ENCODE measurements around the gene HAGH. TPM values are rescaled to one million over a fixed set of nuclear protein-coding genes. Genes with fewer than 3 reads are reported as not detected.

The HAGH gene
- polyA plus RNA-seq, 4 donors = 49.4 to 167 (median 102) TPM

GRCh38 chr16:1825864-1826690 is 548 bp downstream of the HAGH start:
- FAIRE-seq = no peak
- Histone ChIP-seq H3K9me3 (ENCODE audit: control insufficient read depth in 2 of 2, insufficient read depth in 1 of 2, low read depth in 1 of 2, low read length in 1 of 2) (no peaks in the 10 kb centered on the region), H3K4me3 (ENCODE audit: low read depth in 1 of 3, low read length in 3 of 3) (peak overlapping the region; percentile 54 to 73 (median 72)), H3K27ac (ENCODE audit: low read depth in 1 of 3, low read length in 2 of 3) (peak overlapping the region; percentile 78 to 83 (median 82)), H3K36me3 (ENCODE audit: control insufficient read depth in 3 of 3, insufficient read depth in 2 of 3, low read depth in 1 of 3, low read length in 3 of 3) (peaks cover 0 to 19% (median 0%) of the 10 kb centered on the region in 3 donors), H3K27me3 (ENCODE audit: control insufficient read depth in 3 of 3, insufficient read depth in 3 of 3, low read length in 3 of 3) (no peaks in the 10 kb centered on the region), H3K4me1 (ENCODE audit: control insufficient read depth in 3 of 3, insufficient read depth in 2 of 3, low read depth in 1 of 3, low read length in 2 of 3) (peaks cover 2 to 24% (median 3%) of the 10 kb centered on the region in 3 donors)
- DNase-seq = peak; percentile 73 to 90
- WGBS, 3 donors = 0 to 1% (median 1%) methylated on average over 36 to 96 of the region's 96 CpGs

DNA sequence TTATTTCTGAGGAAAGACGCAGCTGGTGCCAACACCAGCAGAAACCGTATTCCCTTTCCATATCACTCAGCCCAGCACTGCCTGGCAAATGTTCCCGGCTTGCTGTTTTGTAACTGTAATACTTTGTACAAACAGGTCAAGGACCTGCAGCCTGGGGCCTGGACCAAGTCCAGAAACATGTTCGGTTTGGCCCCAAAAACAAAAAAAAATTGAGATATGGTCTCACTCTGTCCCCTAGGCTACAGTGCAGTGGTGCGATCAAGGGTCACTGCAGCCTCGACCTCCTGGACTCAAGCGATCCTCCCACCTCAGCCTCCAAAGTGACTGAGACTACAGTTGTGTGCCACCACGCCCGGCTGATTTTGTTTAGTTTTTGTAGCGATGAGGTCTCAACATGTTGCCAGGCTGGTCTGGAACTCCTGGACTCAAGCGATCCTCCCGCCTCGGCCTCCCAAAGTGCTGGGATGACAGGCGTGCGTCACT is 1.2 kb downstream of the HAGH start:
- FAIRE-seq (no peak), DNase-seq (peak in 1 of 2 donors; percentile 23)
- H3K27me3 ChIP-seq (ENCODE audit: control insufficient read depth in 3 of 3, insufficient read depth in 3 of 3, low read length in 3 of 3) = no peaks in the 10 kb centered on the region
- H3K4me3 ChIP-seq (ENCODE audit: low read depth in 1 of 3, low read length in 3 of 3) = peak overlapping the region in 2 of 3 donors; percentile 54 to 72
- no peaks in the 10 kb centered on the region for H3K9me3 ChIP-seq (ENCODE audit: control insufficient read depth in 2 of 2, insufficient read depth in 1 of 2, low read depth in 1 of 2, low read length in 1 of 2)
- peaks cover 0 to 26% (median 0%) of the 10 kb centered on the region in 3 donors for H3K36me3 ChIP-seq (ENCODE audit: control insufficient read depth in 3 of 3, insufficient read depth in 2 of 3, low read depth in 1 of 3, low read length in 3 of 3)
- WGBS, 3 donors = 32 to 59% (median 33%) methylated on average over 15 of the region's 15 CpGs
- peaks cover 2 to 18% (median 3%) of the 10 kb centered on the region in 3 donors for H3K4me1 ChIP-seq (ENCODE audit: control insufficient read depth in 3 of 3, insufficient read depth in 2 of 3, low read depth in 1 of 3, low read length in 2 of 3)
- peak overlapping the region; percentile 78 to 83 (median 82) for H3K27ac ChIP-seq (ENCODE audit: low read depth in 1 of 3, low read length in 2 of 3)

DNA sequence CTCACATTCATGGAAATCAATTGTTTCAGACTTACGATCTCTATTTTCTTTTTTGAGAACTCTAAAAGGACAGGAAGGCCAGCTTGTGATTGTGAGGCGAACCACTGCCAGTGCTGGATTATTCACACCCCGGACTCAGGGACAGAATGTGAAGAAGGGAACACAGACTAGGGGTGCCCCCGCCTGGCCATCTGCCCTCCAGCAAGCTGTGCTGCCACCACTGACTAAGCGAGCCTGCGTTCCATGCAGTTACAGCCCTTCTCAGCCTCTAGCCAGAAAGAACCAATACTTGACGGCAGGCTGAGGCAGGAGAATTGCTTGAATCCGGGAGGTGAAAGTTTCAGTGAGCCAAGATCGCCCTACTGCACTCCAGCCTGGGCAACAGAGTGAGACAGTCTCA is 2.8 kb downstream of the HAGH start:
- FAIRE-seq (no peak), DNase-seq (peak; percentile 73 to 76)
- 37 to 58% (median 50%) methylated on average over 9 of the region's 9 CpGs for WGBS, 3 donors
- Histone ChIP-seq H3K9me3 (ENCODE audit: control insufficient read depth in 2 of 2, insufficient read depth in 1 of 2, low read depth in 1 of 2, low read length in 1 of 2) (no peaks in the 10 kb centered on the region), H3K4me3 (ENCODE audit: low read depth in 1 of 3, low read length in 3 of 3) (no peak overlapping the region), H3K36me3 (ENCODE audit: control insufficient read depth in 3 of 3, insufficient read depth in 2 of 3, low read depth in 1 of 3, low read length in 3 of 3) (peaks cover 0 to 42% (median 3%) of the 10 kb centered on the region in 3 donors), H3K4me1 (ENCODE audit: control insufficient read depth in 3 of 3, insufficient read depth in 2 of 3, low read depth in 1 of 3, low read length in 2 of 3) (peaks cover 2 to 12% (median 3%) of the 10 kb centered on the region in 3 donors), H3K27me3 (ENCODE audit: control insufficient read depth in 3 of 3, insufficient read depth in 3 of 3, low read length in 3 of 3) (no peaks in the 10 kb centered on the region), H3K27ac (ENCODE audit: low read depth in 1 of 3, low read length in 2 of 3) (no peak overlapping the region)

DNA sequence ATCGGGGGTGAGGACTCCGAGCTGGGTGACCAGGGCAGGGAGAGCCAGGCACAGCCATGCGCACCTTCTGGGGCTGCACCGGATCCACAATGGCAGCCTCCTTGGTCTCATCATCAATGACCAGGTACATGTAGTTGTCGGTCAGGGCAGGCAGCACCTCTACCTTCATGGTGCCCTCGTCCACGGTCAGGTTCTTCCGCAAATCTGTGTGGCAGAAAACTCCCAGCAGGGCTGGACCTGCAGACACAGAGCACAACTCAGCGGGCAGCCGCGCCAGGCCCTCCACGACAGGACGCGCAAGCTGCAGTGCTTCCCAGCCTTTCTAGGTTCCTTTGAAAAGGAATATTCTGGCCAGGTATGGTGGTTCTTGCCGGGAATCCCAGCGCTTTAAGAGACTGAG is 3.8 kb downstream of the HAGH start:
- Histone ChIP-seq H3K27ac (ENCODE audit: low read depth in 1 of 3, low read length in 2 of 3) (no peak overlapping the region), H3K9me3 (ENCODE audit: control insufficient read depth in 2 of 2, insufficient read depth in 1 of 2, low read depth in 1 of 2, low read length in 1 of 2) (no peaks in the 10 kb centered on the region), H3K27me3 (ENCODE audit: control insufficient read depth in 3 of 3, insufficient read depth in 3 of 3, low read length in 3 of 3) (no peaks in the 10 kb centered on the region), H3K4me3 (ENCODE audit: low read depth in 1 of 3, low read length in 3 of 3) (no peak overlapping the region), H3K36me3 (ENCODE audit: control insufficient read depth in 3 of 3, insufficient read depth in 2 of 3, low read depth in 1 of 3, low read length in 3 of 3) (peaks cover 2 to 52% (median 6%) of the 10 kb centered on the region in 3 donors), H3K4me1 (ENCODE audit: control insufficient read depth in 3 of 3, insufficient read depth in 2 of 3, low read depth in 1 of 3, low read length in 2 of 3) (peaks cover 2 to 12% (median 2%) of the 10 kb centered on the region in 3 donors)
- no peak for DNase-seq
- FAIRE-seq = no peak
- 91 to 95% (median 92%) methylated on average over 16 of the region's 16 CpGs for WGBS, 3 donors

DNA sequence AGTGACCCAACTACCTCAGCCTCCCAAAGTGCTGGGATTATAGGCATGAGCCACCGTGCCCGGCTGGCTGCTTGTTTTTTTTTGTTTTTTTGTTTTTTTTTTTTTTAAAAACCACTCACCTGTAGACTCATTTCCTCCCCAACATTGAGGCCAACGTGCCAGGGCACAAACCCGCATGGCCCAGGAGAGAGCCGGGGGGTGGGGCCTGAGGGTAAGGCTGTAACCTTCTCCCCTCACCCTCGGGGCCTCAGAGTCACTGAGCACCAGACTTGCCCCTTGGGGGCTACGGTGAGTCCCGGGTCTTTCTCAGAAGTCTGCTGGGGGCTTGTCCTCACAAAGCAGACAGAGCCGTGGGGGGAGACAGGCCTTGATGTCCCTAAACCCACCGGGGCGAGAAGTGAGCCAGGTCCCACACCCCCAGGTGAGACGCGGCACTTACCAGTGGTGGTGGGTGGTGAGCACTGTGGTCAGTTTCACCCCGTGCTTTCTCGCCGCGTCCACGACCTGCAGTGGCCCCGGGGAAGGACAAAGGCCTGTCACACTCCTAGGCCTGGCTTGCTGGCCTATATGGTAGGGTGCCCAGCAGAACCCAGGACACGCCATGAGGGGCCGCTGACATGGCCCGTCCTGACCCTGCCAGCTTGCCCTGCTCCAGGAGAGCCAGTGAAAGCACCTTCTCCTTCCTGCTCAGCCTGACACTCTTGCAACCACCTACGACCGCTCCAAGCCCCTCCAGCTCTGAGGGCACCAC is 4.6 kb downstream of the HAGH start:
- Histone ChIP-seq H3K36me3 (ENCODE audit: control insufficient read depth in 3 of 3, insufficient read depth in 2 of 3, low read depth in 1 of 3, low read length in 3 of 3) (peaks cover 2 to 60% (median 6%) of the 10 kb centered on the region in 3 donors), H3K27ac (ENCODE audit: low read depth in 1 of 3, low read length in 2 of 3) (no peak overlapping the region), H3K4me3 (ENCODE audit: low read depth in 1 of 3, low read length in 3 of 3) (no peak overlapping the region), H3K4me1 (ENCODE audit: control insufficient read depth in 3 of 3, insufficient read depth in 2 of 3, low read depth in 1 of 3, low read length in 2 of 3) (peaks cover 0 to 12% (median 2%) of the 10 kb centered on the region in 3 donors), H3K9me3 (ENCODE audit: control insufficient read depth in 2 of 2, insufficient read depth in 1 of 2, low read depth in 1 of 2, low read length in 1 of 2) (no peaks in the 10 kb centered on the region), H3K27me3 (ENCODE audit: control insufficient read depth in 3 of 3, insufficient read depth in 3 of 3, low read length in 3 of 3) (no peaks in the 10 kb centered on the region)
- FAIRE-seq = no peak
- DNase-seq = no peak
- WGBS, 3 donors = 92 to 94% (median 94%) methylated on average over 19 to 24 of the region's 24 CpGs

DNA sequence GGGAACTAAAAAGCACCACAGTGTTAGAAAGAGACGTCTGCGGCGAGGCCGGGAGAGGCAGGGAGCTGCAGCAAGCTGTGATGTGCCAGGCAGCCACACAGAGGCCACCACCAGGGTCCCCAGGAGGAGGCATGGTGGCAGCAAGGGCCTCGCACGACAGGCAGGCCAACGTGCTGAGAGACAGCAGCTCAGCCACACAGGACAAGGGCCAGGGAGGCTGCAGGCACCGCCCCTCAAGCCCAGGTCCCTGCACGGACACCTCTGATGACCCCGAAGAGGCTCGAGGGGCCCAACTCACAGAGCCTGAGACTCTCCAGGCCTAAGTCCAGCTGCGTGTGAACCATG is 5.7 kb downstream of the HAGH start:
- Histone ChIP-seq H3K27ac (ENCODE audit: low read depth in 1 of 3, low read length in 2 of 3) (no peak overlapping the region), H3K36me3 (ENCODE audit: control insufficient read depth in 3 of 3, insufficient read depth in 2 of 3, low read depth in 1 of 3, low read length in 3 of 3) (peaks cover 6 to 71% (median 6%) of the 10 kb centered on the region in 3 donors), H3K4me1 (ENCODE audit: control insufficient read depth in 3 of 3, insufficient read depth in 2 of 3, low read depth in 1 of 3, low read length in 2 of 3) (peaks cover 0 to 12% (median 2%) of the 10 kb centered on the region in 3 donors), H3K9me3 (ENCODE audit: control insufficient read depth in 2 of 2, insufficient read depth in 1 of 2, low read depth in 1 of 2, low read length in 1 of 2) (no peaks in the 10 kb centered on the region), H3K4me3 (ENCODE audit: low read depth in 1 of 3, low read length in 3 of 3) (no peak overlapping the region), H3K27me3 (ENCODE audit: control insufficient read depth in 3 of 3, insufficient read depth in 3 of 3, low read length in 3 of 3) (no peaks in the 10 kb centered on the region)
- no peak for DNase-seq
- WGBS, 3 donors = 91 to 95% (median 92%) methylated on average over 11 to 12 of the region's 12 CpGs
- FAIRE-seq = no peak

DNA sequence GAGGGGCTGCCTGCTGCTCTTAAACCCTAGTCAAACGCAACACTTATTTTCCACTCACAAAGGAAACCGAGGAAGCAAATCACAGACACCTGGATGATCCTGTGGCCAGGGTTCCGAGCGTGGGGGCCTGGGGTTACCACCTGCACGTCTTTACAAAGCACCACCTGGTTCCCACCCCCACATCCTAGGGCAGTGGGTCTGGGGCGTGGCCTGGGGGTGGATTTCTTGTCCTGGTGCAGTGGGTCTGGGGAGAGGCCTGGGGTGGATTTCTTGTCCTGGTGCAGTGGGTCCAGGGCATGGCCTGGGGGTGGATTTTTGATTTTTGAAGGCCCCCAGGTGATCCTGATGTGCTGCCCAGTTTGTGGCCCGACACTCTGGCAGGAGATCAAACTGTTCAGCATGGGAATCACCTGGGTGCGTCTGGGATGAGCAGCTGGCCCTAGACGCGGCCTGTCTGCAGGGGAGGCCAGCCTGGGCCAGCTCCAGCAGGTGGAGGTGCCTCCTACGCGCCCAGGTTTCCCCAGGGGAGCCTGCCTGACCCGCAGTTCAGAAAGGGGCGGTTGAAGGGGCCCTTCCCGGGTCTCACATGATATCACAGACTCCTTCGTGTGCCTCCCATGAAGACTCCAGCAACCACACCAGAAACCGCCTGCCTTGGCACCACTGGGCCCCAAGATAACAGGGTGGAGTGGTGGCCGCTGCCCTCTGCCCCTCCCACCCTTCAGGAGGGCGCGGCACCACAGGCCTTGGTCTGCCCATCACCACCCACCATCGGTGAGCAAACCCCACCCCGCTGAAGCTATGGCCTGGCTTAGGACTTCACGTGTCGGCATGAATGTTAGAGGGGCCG is 6.3 kb downstream of the HAGH start:
- WGBS, 3 donors = 81 to 85% (median 85%) methylated on average over 25 of the region's 25 CpGs
- Histone ChIP-seq H3K27ac (ENCODE audit: low read depth in 1 of 3, low read length in 2 of 3) (no peak overlapping the region), H3K4me1 (ENCODE audit: control insufficient read depth in 3 of 3, insufficient read depth in 2 of 3, low read depth in 1 of 3, low read length in 2 of 3) (peaks cover 0 to 7% (median 2%) of the 10 kb centered on the region in 3 donors), H3K27me3 (ENCODE audit: control insufficient read depth in 3 of 3, insufficient read depth in 3 of 3, low read length in 3 of 3) (no peaks in the 10 kb centered on the region), H3K9me3 (ENCODE audit: control insufficient read depth in 2 of 2, insufficient read depth in 1 of 2, low read depth in 1 of 2, low read length in 1 of 2) (no peaks in the 10 kb centered on the region), H3K36me3 (ENCODE audit: control insufficient read depth in 3 of 3, insufficient read depth in 2 of 3, low read depth in 1 of 3, low read length in 3 of 3) (peaks cover 6 to 77% (median 7%) of the 10 kb centered on the region in 3 donors), H3K4me3 (ENCODE audit: low read depth in 1 of 3, low read length in 3 of 3) (no peak overlapping the region)
- DNase-seq = no peak
- FAIRE-seq = no peak

- Histone ChIP-seq H3K27ac (ENCODE audit: low read depth in 1 of 3, low read length in 2 of 3) (no peak overlapping the region), H3K9me3 (ENCODE audit: control insufficient read depth in 2 of 2, insufficient read depth in 1 of 2, low read depth in 1 of 2, low read length in 1 of 2) (no peaks in the 10 kb centered on the region), H3K36me3 (ENCODE audit: control insufficient read depth in 3 of 3, insufficient read depth in 2 of 3, low read depth in 1 of 3, low read length in 3 of 3) (peaks cover 6 to 81% (median 11%) of the 10 kb centered on the region in 3 donors), H3K4me1 (ENCODE audit: control insufficient read depth in 3 of 3, insufficient read depth in 2 of 3, low read depth in 1 of 3, low read length in 2 of 3) (peaks cover 0 to under 1% (median 0%) of the 10 kb centered on the region in 3 donors), H3K4me3 (ENCODE audit: low read depth in 1 of 3, low read length in 3 of 3) (no peak overlapping the region), H3K27me3 (ENCODE audit: control insufficient read depth in 3 of 3, insufficient read depth in 3 of 3, low read length in 3 of 3) (no peaks in the 10 kb centered on the region)
- 93 to 96% (median 94%) methylated on average over 15 of the region's 15 CpGs for WGBS, 3 donors
- FAIRE-seq (no peak), DNase-seq (no peak)
Observed at GRCh38 chr16:1819611-1820010, 7.0 kb downstream of the HAGH start.
